CD4-positive, alpha-beta T cell treated with Interleukin-21 for 1 hour (primary cell): ENCODE results near the gene PTPN21.

Source experiments
- DNase-seq: peaks from one replicate; pipeline ENCODE4 v3.0.0-alpha.2; 2020

The PTPN21 gene

GRCh38 chr14:88503754-88504406 lies 50.9 kb downstream of the PTPN21 start:
- DNase-seq, result no peak

GRCh38 chr14:88502740-88503139 lies 52.1 kb downstream of the PTPN21 start:
- DNase-seq, result no peak

GRCh38 chr14:88500611-88501010 lies 54.2 kb downstream of the PTPN21 start:
- no peak for DNase-seq

- no peak for DNase-seq
Measured at GRCh38 chr14:88499225-88499624, 55.6 kb downstream of the PTPN21 start.

- DNase-seq, result no peak
Measured at GRCh38 chr14:88496414-88496813, 58.4 kb downstream of the PTPN21 start.

- no peak for DNase-seq
Measured at GRCh38 chr14:88493392-88494185, 61.2 kb downstream of the PTPN21 start.

- DNase-seq, result peak; percentile 65
Measured at GRCh38 chr14:88492272-88493089, 62.3 kb downstream of the PTPN21 start.

GRCh38 chr14:88490168-88490567 lies 64.6 kb downstream of the PTPN21 start:
- DNase-seq, result no peak

GRCh38 chr14:88488897-88489296 lies 65.9 kb downstream of the PTPN21 start:
- DNase-seq, result no peak

GRCh38 chr14:88488081-88488480 lies 66.7 kb downstream of the PTPN21 start:
- no peak for DNase-seq

GRCh38 chr14:88482524-88482923 lies 72.3 kb downstream of the PTPN21 start:
- no peak for DNase-seq

- no peak for DNase-seq
Measured at GRCh38 chr14:88481794-88482193, 73.0 kb downstream of the PTPN21 start.

- no peak for DNase-seq
Measured at GRCh38 chr14:88481059-88481458, 73.7 kb downstream of the PTPN21 start.

GRCh38 chr14:88479574-88479987 lies 75.2 kb downstream of the PTPN21 start:
- DNase-seq, result no peak

- DNase-seq, result no peak
Measured at GRCh38 chr14:88478931-88479330, 75.9 kb downstream of the PTPN21 start.

GRCh38 chr14:88477513-88478250 lies 77.1 kb downstream of the PTPN21 start:
- DNase-seq, result no peak

- DNase-seq, result no peak
Measured at GRCh38 chr14:88476825-88477224, 78.0 kb downstream of the PTPN21 start.

GRCh38 chr14:88476214-88476774 lies 78.5 kb downstream of the PTPN21 start:
- no peak for DNase-seq

GRCh38 chr14:88473791-88474190 lies 81.0 kb downstream of the PTPN21 start:
- no peak for DNase-seq

- no peak for DNase-seq
Measured at GRCh38 chr14:88470542-88471440, 84.0 kb downstream of the PTPN21 start.

GRCh38 chr14:88468406-88468805 lies 86.4 kb downstream of the PTPN21 start:
- no peak for DNase-seq
